COLO668 (cell line): ENCODE results near the gene ARHGEF39.
"Not testable (repeated sequence)": the region's sequence is repeated elsewhere in the genome, so short reads cannot be mapped to it uniquely, and the experiment has no call there.

ENCODE experiments used
- DNase-seq: peaks from one replicate; lab custom pipeline; 2025; ENCODE audit not compliant: unreplicated experiment; lab: John Stamatoyannopoulos, UW

Gene ARHGEF39

DNA sequence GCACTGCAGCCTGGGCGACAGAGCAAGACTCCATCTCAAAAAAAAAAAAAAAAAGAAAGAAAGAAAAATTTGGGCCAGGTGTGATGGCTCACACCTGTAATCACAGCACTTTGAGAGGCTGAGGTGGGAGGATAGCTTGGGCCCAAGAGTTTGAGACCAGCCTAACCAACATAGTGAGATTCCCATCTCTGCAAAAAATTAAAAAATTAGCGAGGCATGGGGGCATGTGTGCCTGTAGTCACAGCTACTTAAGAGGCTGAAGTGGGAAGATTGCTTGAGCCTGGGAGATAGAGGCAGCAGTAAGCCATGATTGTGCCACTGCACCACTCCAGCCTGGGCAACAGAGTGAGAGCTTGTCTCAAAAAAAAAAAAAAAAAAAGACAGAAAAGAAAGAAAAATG is 11.4 kb downstream of the ARHGEF39 start:
- no peak for DNase-seq

DNA sequence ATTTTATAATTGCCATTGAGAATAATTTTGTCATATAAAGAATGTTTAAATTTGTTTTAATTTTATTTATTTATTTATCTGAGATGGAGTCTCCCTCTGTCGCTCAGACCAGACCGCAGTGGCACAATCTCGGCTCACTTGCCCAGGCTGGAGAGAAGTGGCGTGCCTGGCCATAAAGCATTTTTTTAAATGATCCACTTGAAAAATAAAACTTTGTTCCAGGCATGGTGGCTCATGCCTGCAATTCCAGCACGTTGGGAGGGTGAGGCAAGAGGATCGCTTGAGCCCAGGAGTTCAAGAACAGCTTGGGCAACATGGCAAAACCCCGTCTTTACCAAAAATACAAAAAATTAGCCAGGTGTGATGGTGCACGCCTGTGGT is 12.2 kb downstream of the ARHGEF39 start:
- DNase-seq: no peak

DNA sequence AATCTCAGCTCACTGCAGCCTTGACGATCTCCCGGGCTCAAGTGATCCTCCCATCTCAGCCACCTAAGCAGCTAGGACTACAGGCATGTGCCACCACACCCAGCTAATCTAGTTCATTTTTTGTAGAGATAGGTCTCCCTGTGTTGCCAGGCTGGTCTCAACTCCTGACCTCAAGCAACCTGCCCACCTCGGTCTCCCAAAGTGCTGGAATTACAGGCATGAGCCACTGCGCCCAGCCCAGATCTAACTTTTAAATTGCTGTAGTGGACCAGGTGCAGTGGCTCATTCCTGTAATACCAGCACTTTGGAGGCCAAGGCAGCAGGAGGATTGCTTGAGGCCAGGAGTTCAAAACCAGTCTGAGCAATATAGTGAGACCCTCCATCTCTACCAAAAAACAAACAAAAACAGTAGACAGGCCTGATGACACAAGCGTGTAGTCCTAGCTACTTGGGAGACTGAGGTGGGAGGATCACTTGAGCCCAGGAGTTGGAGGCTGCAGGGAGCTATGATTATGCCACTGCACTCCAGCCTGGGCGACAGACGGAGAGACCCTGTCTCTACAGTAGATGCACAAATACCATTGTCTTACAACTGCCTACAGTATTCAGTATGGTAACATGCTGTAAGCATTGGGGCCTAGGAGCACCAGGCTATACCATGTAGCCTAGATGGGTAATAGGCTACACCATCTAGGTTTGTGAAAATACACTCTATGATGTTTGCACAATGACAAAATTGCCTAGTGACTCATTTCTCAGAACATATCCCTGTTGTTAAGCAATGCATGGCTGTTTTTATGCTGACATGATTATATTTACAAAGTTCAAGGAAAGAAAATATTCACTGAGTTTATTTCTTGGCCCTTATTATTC is 12.8 kb downstream of the ARHGEF39 start:
- no peak for DNase-seq

DNA sequence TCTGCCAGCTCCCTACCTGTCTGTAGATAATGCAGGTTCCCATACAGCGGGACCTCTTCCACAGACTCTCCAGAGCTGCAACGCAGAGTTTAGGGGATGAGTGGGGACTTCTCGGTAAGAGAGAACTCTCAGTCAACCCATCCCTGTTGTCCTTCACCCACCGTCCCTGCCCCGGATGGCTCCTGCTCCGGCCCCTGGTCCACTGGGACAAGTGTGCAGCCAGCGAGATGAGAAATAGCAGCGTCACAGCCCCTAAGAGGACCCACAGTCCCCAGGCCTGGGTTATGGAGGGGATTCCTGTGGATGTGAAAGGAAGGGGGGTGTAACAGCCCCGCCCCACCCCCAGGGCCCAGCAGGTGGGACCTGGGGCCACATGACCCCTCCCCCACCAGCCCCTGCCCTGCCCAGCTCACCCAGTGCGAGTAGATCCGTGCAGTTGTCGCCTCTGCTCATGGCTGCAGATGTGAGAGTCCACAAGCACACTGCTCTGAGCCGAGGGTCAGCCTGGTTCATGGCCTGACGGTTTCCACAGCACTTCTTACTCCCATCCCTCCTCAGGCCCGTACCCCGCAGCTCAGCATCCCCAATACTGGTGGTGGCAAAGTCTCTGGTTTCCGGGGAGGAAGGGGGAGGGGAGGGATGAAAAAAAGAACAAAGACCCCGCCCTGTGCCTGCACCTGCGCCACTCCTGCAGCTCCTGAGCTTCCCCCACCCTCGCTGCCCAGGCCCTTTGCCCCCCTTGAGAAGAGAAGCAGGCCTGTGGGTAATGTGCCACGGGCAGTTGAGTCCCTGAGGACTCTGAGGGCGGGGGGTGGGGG is 14.4 kb downstream of the ARHGEF39 start, which contains the start of gene SIT1:
Gene SIT1 (minus strand): TSS at position 591 of the 818 bp plus-strand sequence. CDS start 78 bp downstream, at position 513.
- no peak for DNase-seq

DNA sequence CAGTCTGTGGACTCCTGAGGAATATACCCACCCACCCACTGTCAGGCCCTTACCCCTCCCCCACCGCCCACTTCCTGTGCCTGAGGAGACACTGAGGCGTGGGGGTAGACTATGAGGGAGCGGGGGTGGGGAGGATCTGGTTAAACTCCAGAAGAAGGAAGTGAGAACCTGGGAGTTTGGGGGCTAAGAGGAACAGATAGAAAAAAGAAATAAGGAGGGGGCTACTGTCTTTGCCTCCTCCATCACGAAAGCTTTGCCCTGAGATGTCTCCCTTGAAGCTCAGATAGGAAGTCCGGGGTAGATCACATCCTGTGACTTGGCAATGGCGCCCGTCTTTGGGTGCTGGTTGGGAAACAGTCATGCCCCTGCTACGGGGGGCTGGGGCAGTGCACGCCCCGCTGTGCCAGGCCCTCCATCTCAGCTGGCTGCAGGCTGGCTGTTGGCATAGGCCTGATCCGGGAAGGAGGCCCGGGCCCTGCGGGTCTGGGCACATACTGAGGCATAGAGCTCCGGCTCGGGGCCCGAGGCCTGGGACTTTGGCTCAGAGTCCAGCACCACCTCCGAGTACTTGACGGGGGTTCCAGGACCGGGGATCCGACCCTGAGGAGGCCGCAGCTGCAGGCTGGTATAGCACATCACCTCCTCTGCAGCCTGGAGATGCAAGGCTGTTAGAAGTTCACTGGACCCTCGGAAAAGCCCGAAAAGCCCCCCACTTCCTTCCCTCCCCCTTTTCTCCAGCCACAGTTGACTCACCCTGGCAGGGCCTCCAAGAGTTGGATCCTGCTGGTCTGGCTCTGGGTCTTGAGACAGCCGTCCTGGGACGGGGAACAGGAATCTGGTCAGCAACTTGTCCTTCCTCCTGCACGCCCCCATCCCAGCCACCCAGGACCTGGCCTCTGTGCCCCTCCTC is 15.3 kb downstream of the ARHGEF39 start:
- DNase-seq: no peak

DNA sequence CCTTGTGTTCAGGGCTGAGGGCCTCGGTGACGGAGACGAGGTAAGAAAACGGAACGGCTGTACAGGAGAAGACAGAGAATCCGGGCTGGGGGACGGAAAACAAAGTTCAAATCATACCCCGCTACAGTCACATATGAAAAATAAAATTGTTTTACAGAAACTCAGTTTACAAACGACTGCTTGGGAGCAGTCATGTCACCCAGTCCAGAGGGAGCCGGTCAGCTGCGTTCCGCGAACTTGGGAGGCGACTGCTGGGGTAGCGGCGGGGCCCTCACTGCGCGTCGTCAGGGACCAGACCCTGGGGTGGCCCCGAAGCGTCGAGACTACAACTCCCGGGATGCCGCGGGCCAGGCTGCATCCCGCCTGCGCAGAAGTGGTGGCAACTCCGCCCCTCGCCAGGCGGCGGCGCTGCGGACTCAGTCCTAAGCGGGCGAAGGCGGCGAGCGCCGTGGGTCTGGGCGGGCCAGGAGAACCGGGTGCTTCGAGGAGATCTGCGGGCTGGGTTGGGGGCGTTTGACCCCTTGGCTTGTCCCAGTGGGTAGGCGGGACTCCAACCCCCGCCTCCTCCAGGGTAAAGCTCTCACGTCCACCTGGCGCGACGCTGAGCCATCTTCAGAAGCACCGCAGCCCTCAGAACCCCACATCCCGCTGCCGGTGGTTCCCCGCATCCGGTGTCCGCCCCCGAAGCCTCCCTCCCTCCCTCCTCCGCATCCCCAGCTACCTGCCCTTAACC is 18.3 kb downstream of the ARHGEF39 start:
- DNase-seq: peak; percentile 92

DNA sequence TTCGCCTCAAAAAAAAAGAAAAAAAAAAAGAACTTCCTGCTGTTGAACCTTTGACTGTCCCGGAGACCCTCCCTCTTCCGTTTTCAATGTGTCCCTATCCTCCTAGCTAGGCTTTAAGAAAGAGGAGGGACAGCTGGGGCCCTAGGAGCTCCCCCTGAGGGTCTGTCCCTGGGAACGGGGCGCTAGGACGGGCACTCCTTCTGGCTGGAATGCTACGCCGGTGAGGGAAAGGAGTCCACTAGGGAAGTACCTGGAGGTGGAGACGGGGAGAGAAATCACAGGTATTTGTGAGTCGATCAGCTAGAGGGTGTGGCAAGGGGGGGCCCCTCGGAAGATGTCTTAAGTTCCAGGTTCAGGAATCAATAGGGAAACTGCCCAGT is 18.9 kb downstream of the ARHGEF39 start:
- DNase-seq: no peak

DNA sequence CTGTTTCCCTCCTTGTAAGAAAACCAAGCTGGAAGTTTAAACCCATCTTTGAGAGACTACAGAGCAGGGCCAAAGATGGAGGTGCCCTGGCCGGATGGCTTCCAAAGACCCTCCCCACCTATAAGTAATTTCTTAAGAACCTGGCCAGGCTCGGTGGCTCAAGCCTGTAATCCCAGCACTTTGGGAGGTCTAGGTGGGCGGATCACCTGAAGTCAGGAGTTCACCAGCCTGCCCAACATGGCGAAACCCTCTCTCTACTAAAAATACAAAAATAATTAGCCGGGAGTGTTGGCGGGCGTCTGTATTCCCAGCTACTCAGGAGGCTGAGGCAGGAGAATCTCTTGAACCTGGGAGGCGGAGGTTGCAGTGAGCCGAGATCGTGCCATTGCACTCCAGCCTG is 19.3 kb downstream of the ARHGEF39 start:
- DNase-seq: not testable (repeated sequence)

DNA sequence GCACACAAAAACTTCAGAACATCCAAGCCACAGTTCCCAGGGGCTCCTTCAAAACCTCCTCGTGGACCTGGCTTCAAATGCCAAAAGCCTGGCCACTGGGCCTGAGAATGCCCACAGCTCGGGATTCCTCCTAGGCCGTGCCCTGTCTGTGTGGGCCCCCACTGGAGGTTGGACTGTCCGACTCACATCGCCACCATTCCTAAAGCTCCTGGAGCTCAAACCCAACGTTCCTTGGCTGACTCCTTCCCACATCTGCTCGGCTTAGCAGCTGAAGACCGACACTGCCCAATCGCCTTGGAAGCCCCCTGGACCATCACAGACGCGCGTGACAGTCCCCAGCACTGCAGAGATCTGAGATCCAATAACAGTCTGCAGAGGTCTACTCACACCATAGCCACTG is 21.9 kb downstream of the ARHGEF39 start:
- DNase-seq: no peak

DNA sequence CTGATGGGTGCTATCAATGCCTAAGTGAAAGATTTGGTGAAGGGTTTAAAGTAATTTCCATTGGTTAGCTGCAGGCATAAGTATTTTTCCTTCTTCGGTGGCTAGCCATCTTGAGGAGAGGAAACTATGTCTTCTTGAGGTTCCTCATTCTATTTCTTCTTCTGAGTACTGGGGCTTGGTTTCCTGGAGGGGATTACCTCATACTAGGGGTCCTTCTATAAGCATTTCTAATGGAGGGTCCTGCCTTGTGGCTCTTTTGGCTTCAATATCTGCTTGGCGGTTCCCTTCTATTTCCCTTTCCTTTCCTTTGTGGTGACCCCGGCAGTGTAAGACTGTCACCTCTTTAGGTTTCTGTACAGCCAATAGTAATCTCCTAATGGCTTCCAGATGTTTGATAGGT is 23.5 kb downstream of the ARHGEF39 start:
- DNase-seq: not testable (repeated sequence)

DNA sequence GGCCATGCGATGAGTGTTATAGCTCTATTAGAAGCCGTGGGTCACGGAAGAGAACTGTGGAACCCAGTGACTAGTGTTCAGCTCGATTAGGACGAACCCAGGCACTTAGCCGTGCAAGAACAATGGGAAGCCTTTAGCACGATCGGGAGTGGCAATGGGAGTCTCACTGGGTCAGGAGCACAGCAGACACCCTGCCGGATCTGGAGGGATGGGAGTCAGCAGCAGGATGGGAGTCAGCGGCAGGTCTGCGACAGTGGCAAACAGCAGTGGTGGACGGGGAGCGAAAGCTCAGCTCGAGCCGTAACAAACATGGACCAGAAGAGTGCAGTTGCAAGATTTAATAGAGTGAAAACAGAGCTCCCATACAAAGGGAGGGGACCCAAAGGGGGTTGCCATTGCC is 24.6 kb downstream of the ARHGEF39 start:
- not testable (repeated sequence) for DNase-seq

DNA sequence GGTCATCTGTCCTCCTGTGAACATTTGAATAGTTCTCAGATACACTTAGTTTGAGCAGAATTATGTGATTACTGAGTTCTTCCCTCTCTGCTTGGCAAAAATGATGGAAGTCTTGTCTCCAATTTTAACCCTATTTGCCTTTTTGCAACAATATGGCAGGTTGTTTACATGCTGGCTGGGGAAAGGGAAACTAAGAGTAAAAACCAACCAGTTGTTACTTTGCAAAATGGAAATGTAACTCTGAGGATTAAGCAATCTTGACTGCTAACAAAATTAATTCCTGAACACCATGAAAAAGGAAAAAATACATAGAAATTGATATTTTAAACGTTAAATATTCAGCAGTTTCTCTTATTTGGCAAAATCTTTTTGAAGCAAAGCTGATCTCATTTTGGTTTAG is 25.4 kb downstream of the ARHGEF39 start:
- no peak for DNase-seq

DNA sequence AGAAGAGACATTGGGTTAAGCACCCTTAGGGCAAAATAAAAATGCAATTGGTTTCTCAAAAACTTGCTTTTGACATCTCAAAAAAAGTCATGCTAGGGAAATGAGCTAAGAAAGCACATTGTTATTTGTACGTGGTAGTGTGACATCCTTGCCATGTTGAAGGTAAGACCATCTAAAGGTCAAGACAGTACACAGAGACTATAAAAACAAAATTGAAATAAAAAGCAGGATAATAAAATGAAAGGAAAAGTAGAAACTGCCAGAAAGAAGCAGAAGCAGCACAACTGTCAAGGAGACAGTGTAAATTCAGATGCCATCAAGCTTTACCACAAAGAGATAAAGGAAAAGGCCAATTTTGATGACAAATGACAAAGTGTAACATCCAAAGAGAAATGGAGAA is 25.8 kb downstream of the ARHGEF39 start:
- not testable (repeated sequence) for DNase-seq

DNA sequence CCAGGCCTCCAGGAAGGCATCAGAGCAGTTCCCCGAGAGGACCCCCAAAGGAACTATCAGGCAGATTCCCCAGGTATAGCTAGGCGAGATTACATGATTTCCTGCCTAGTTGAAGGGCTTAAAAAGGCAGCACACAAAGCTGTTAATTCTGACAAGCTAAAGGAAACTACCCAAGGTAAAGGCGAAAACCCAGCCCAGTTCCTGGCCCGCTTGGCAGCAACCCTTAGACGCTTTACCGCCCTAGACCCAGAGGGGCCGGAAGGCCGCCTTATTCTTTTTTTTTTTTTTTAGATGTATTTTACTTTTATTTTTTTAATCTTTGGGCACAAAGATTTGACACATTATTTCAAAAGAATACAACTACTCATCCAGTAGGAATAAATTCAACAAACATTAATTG is 26.2 kb downstream of the ARHGEF39 start:
- DNase-seq: not testable (repeated sequence)

DNA sequence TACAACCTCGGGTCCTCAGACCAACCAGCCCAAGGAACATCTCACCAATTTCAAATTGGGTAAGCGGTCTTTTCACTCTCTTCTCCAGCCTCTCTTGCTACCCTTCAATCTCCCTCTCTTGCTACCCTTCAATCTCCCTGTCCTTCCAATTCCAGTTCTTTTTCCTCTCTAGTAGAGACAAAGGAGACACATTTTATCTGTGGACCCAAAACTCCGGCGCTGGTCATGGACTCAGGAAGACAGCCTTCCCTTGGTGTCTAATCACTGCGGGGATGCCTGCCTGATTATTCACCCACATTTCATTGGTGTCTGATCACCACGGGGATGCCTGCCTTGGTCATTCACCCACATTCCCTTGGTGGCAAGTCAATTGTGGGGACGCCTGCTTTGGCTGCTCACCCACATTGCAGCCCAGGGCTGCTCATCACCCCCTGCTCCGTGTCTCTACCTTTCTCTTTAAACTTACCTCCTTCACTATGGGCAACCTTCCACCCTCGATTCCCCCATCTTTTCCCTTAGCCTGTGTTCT is 27.5 kb downstream of the ARHGEF39 start:
- not testable (repeated sequence) for DNase-seq

DNA sequence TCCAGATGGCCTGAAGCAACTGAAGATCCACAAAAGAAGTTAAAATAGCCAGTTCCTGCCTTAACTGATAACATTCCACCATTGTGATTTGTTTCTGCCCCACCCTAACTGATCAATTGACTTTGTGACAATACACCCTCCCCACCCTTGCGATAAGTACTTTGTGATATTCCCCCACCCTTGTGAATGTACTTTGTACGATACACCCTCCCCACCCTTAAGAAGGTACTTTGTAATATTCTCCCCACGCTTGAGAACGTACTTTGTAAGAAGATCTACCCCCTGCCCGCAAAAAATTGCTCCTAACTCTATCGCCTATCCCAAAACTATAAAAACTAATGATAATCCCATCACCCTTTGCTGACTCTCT is 28.1 kb downstream of the ARHGEF39 start:
- not testable (repeated sequence) for DNase-seq

DNA sequence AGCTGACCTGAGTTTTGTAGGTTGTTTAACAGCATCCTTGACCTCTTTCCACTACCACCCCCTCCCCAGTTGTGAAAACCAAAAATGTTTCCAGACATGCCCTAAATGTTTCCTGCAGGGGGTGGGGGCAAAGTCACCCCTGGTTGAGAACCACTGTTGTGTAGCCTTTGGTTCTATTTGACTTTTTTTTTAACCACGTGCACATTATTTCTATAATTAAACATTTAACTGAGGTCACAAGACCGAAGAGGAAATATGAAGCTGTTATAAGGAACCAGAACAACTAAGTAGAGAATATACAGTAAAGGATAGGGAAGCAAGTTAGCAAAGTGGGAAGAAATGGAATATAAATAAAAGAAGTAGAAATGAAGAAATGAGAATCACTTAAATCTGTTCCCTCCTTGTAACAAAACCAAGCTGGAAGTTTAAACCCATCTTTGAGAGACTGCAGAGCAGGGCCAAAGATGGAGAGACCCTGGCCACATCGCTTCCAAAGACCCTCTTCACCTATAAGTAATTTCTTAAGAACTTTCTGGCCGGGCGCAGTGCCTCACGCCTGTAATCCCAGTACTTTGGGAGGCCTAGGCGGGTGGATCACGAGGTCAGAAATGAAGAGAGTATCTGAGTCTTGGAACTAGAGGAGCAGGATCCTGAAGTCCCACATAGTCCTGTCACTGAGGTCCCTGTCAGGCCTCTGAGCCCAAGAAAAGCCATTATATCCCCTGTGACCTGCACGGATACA is 28.7 kb downstream of the ARHGEF39 start:
- DNase-seq: no peak

DNA sequence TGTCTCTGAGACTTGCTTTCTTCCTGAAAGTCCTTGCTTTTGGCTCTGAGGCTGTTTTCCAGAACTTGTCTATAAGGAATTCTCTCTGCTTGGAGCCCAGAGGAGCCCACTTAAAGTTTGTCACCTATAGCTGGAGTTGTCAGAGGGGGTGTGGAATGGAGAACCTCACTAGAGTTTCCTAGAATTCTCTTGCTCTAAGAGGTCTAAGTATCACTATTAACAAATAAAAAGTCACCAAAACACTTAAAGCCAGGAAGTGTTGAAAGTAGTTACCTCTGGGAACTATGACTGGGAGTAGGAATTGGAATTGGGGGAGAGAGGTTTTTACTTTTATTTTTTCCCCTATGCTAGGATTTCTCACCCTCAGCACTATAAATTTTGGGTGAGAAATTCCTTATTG is 29.3 kb downstream of the ARHGEF39 start:
- DNase-seq: no peak

DNA sequence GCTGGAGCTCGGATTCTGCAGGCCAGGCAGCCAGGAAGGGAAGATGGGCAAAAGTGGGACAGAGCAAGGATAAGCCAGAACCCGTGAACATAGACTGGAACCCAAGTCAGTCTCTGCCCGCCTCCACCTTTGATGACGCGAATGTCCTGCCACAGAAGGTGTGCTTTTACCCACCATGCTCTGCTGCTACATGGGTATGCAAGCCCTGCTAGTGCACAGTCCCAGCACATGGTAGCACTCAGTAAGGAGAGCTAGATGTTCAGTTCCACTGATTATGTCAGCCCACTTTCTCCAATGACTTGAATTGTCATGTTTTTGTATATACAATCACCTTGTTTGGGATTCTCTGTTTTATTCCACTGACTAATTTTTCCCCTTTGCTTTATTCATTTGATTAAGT is 35.4 kb downstream of the ARHGEF39 start:
- no peak for DNase-seq
